ENCODE measurements around the gene DNMT1. TPM values are rescaled to one million over a fixed set of nuclear protein-coding genes. Genes with fewer than 3 reads are reported as not detected.
"Not testable (repeated sequence)": the region's sequence is repeated elsewhere in the genome, so short reads cannot be mapped to it uniquely, and the experiment has no call there.

Gene DNMT1
- 100 to 1,000 TPM in 2 of 12 donors, 10 to 100 TPM in 9, not detected in 1; 47.3 to 145 (median 82.2) TPM for polyA plus RNA-seq (ENCODE audit: insufficient read length in 12 of 12)
- long read RNA-seq, donor 1, partial matches to known transcripts = 15 of 15 reads
- long read RNA-seq, donor 1, other reads (novel, unspliced or antisense) = 0 of 15 reads
- long read RNA-seq, donor 2, full-length matches to known transcripts = 3 of 3 reads
- long read RNA-seq, donor 2, partial matches to known transcripts = 0 of 3 reads
- long read RNA-seq, donor 2, other reads (novel, unspliced or antisense) = 0 of 3 reads
- long read RNA-seq, donor 3, partial matches to known transcripts = 6 of 6 reads
- long read RNA-seq, donor 3, other reads (novel, unspliced or antisense) = 0 of 6 reads
- long read RNA-seq, donor 4 = 0 reads
- long read RNA-seq, donor 5, partial matches to known transcripts = 5 of 5 reads
- long read RNA-seq, donor 5, other reads (novel, unspliced or antisense) = 0 of 5 reads
- long read RNA-seq, donor 6 = 0 reads
- long read RNA-seq, donor 7, partial matches to known transcripts = 0 of 1 reads
- long read RNA-seq, donor 7, other reads (novel, unspliced or antisense) = 0 of 1 reads
- long read RNA-seq, donor 8, full-length matches to known transcripts = 1 of 6 reads
- long read RNA-seq, donor 8, partial matches to known transcripts = 5 of 6 reads
- long read RNA-seq, donor 8, other reads (novel, unspliced or antisense) = 0 of 6 reads
- long read RNA-seq, donor 9, full-length matches to known transcripts = 1 of 1 reads
- long read RNA-seq, donor 9, partial matches to known transcripts = 0 of 1 reads
- long read RNA-seq, donor 9, other reads (novel, unspliced or antisense) = 0 of 1 reads
- long read RNA-seq, donor 10, partial matches to known transcripts = 0 of 1 reads
- long read RNA-seq, donor 10, other reads (novel, unspliced or antisense) = 0 of 1 reads
- long read RNA-seq, donor 11, partial matches to known transcripts = 13 of 13 reads
- long read RNA-seq, donor 11, other reads (novel, unspliced or antisense) = 0 of 13 reads

GRCh38 chr19:10194500-10195198, at the start of gene DNMT1:
Gene DNMT1, minus strand, starts transcription at chr19:10194953. Its CDS starts 54 bp downstream, at chr19:10194899.
- peak; percentile 94 for DNase-seq

GRCh38 chr19:10243606-10244005, 48.9 kb upstream of the DNMT1 start:
- DNase-seq = no peak

GRCh38 chr19:10241826-10242449, 47.2 kb upstream of the DNMT1 start:
- DNase-seq = not testable (repeated sequence)

GRCh38 chr19:10238172-10238783, 43.5 kb upstream of the DNMT1 start:
- DNase-seq = peak; percentile 95

GRCh38 chr19:10237702-10238101, 42.9 kb upstream of the DNMT1 start:
- peak; percentile 36 for DNase-seq

GRCh38 chr19:10235409-10235808, 40.7 kb upstream of the DNMT1 start:
- not testable (repeated sequence) for DNase-seq

GRCh38 chr19:10235003-10235402, 40.2 kb upstream of the DNMT1 start:
- no peak for DNase-seq

GRCh38 chr19:10233946-10234345, 39.2 kb upstream of the DNMT1 start:
- DNase-seq = no peak

GRCh38 chr19:10231612-10232228, 37.0 kb upstream of the DNMT1 start:
- no peak for DNase-seq

GRCh38 chr19:10230861-10231611, 36.3 kb upstream of the DNMT1 start, which contains the start of gene S1PR2:
Gene S1PR2, minus strand, starts transcription at chr19:10231331. Its CDS starts 6,426 bp downstream, at chr19:10224905.
- DNase-seq = peak; percentile 81

GRCh38 chr19:10230173-10230860, 35.6 kb upstream of the DNMT1 start:
- no peak for DNase-seq

- peak; percentile 51 for DNase-seq
Measured at GRCh38 chr19:10228920-10229319, 34.2 kb upstream of the DNMT1 start.

GRCh38 chr19:10228393-10228792, 33.6 kb upstream of the DNMT1 start:
- DNase-seq = no peak

- DNase-seq = peak; percentile 80
Measured at GRCh38 chr19:10227026-10227971, 32.5 kb upstream of the DNMT1 start.

- DNase-seq = peak; percentile 94
Measured at GRCh38 chr19:10226376-10227025, 31.7 kb upstream of the DNMT1 start.

GRCh38 chr19:10226021-10226375, 31.2 kb upstream of the DNMT1 start:
- DNase-seq = no peak

GRCh38 chr19:10224337-10224736, 29.6 kb upstream of the DNMT1 start:
- DNase-seq = no peak
